NCI-H1092 treated with DMSO at 0.1 percent for 48 hours (cell line): ENCODE data around the gene ASB3.

Experiments used
- DNase-seq: peaks from one replicate; lab custom pipeline; 2025; lab: John Stamatoyannopoulos, UW

The ASB3 gene

DNA sequence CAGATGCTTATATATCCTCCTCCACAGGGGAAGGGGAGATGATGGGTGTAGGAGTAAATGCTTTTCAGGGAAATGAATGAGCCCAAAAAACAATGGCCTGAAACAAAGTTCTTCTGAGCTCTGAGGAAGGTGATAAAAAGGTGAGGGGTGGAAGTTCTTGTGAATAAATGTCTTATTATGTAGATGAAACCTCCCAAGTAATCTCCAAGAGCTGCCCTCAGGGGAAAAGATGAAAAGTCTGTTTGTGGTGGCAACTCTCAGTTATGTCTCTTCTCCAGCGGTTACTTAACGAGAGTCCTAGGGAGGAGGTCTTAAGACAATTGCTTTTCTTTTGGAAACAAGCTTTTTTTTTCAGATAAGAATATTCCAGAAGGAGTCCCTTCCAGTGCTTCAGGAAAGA lies 134.6 kb downstream of the ASB3 start:
- DNase-seq: no peak

DNA sequence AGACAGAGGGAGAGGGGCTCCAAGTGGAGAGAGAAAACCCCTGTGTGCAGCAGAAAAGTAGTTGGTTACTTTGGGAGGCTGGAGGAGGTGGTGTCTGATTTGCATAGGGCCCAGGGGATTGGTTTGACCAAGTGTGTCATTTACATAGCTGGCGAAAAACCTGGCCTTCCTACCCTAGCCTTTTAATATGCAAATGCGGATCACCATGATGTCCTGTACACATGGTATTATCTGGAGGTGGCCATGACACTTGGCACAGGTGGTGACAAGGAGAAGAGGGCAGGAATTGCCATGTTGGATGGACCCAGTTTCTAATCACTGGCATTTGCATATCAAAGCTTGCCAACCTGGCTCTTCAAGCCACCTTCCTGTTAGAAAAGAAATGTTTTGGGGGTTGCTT lies 140.0 kb downstream of the ASB3 start:
- DNase-seq: no peak

DNA sequence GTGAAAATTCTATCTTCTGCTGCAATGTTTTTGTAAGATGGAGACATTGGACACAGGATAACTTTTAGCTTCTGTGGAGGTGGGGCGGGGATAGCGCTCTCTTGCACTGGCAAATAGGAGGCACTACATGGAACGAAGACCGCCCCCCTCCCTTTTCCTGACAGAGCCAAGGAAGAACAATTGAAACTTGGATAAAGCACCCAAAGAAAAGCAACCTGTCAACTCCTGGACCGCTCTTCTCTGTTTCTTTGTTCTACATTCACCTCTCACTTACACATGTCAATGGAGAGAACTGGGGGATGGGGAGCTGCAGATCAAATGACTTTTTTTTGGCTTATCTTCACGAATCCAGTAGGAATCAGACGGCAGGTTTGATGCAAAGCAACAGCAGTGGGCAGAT lies 145.5 kb downstream of the ASB3 start:
- DNase-seq: no peak

DNA sequence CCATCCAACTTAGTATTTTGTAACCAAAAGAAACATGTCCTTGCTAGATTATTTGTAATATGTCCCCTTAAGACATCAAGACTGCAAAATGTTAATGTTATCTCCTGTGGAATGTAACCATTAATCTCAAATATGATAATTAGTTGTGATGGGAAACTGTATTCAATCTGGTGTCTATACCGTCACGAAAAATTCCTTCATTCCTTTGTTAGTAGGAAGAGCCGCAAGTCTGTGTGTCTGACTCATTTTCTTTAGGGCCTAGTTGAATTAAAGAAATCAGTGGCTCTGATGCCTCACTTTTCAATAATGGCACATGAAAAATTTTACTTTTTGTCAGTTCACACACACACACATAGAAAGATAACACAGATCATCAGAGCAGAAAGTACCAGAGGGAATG lies 146.3 kb downstream of the ASB3 start:
- no peak for DNase-seq

DNA sequence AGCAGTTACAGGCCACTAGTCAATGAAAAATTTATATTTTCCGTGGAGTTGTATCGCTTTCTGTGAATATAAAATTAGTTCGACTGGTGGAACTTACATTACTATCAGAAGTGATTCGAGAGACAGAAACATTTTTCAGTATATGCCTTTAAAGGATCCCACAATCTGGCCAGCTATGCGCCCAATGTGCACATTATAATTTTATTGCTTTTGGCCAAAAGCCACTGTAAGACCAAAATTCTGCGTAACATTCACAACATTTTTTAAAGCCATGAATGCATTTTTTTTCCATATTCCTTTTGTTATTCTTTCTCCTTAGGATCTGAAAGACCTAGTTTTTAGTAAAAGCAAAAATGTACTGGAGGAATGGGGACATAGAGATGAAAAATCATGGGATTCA lies 150.2 kb downstream of the ASB3 start:
- DNase-seq: no peak

DNA sequence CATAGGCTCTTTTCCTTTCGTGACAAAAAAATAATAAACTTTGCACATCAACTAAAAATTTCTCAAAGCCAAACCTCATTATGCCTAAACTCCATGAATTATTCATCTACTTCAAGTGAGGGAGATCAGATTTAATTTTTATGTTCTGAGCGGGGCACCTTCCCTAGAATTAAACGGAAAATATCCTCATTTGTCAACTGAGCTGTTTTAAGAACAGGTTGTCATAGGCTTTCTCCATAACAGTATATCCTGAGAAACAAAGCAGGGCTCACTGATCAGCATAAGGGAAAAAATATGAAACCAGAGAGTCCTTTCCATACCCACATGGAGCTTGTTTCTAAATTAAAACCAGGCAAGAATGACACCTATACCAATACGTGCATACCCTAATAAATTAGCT lies 150.6 kb downstream of the ASB3 start:
- DNase-seq: no peak

DNA sequence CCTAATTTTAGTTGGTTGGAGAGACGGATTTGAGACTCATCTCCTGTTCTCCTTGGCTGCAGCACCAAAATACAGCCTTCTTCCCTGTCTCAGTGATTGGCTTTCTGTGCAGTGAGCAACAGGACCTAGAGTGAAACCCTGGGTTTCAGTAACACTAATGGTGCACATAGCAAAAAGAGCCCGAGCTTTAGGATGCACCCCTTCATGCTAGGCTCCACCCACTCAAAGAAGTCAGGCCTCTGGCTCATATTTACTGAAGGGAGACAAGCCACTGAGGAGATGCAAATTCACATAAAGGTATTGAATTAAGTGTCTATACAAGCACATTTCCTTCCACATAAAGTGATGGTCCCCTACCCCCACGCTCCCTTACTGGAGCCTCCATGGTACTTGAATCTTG lies 151.1 kb downstream of the ASB3 start:
- DNase-seq: no peak

DNA sequence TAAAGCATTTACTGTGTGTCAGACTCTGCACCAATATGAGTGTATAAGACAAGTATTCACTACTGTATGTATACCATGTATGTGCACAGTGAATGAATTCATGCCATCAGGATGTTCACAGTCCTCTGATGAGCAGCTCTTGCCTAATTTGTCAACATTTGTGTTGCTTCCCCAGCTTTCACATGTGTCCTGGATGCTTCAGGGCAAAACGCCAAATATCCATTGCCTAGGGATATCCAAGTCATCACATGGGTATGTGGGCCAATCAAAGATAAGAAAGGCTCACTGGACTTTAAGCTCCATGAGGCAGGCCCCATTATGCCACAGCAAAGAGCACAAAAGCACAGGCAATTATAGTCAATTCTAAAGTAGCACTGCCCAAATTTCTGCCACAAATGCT lies 153.3 kb downstream of the ASB3 start:
- no peak for DNase-seq

DNA sequence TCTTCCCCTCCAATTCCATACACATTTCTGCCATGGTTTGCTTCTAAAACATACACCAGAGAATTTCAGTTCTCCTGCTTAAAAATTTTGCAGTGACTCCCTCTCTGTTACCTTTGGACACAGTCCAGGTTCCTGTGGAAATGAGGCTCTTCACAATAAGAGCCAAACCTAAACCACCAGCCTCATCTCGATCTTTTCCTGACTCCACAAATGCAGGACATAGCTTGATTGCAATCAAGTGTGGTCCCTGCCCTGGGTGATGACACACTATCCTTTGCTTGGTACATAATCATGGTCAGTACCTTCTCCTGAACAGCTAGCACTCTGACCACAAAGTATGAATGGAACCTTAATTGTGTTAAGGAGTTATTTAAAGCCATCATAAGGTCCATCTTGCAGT lies 154.0 kb downstream of the ASB3 start:
- DNase-seq: peak; percentile 1

DNA sequence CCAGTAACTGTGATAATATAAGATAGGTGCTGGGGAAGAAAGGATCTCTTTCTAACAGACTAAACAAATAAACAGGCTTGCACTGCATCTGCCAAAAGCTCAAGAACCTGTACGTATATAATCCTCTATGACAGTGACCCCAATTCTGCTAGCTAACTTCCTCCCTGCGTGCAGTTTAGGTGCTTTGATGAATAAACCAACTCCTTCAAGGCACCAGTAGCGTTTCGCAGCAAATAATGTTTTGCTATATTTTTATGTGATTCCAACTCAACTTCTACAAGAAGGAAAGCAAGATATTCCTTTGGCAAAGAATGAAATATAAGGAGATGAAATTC lies 154.7 kb downstream of the ASB3 start:
- DNase-seq: no peak

DNA sequence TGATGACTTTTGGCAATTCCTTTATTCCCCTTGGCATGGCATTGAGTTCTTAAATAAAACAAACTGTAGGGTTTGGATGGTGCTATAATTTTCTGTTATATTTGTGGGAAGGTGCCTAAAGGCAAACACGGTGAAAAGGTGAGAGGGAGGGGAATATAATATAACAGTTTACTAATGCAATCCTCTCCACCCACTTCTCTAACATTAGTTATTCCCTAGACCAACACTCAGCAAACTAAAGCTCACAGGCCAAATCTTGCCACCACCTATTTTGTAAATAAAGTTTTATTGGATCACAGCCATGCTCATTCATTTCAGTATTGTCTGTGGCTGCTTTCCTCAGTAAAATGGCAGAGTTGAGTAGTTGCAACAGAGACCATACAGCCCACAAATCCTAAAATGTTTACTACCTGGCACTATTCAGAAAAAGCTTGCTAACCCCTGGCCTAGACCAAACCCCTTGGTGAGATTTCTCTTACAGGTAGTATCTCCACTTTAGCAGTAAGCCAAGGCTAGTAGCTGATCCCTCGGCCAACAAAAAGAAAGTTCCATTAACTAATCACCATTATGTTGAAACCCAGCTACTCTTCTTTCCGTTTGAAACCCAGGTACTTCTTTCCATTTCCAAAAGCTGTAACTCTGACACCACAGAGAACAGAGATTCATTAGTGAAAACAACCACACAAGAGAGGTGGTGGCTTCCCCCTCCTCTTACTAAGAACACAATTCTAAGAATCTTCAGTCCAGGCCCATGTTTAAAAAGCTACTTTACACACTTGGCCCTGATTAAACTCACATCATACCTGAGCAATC lies 155.2 kb downstream of the ASB3 start:
- peak; percentile 5 for DNase-seq

DNA sequence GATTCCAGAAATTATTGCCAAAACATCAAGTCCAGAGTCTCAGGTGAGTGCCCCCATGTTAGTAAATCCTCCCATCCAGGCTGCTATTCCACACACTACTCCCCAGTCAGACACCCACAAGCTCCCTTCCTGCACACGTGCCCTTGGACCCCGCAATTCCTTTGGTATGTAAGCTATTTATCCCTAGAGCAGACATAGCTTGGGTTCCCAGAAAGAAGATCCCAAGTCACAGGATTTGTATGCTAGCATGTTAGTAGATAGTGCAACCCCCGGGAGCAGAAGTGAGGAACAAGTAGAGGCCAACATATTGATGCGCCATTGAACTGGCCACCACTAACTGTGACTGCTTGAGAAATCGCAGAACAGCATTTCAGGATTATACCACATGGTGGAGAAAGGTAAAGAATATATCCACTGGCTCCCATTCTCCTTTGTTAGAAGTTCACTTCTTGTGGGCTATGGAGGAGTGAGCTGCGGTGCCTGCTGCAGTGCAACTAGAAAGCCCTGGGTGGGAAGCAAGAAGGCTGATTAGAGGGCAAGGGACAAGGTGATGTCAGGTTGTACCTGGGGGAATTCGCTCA lies 156.6 kb downstream of the ASB3 start:
- no peak for DNase-seq

DNA sequence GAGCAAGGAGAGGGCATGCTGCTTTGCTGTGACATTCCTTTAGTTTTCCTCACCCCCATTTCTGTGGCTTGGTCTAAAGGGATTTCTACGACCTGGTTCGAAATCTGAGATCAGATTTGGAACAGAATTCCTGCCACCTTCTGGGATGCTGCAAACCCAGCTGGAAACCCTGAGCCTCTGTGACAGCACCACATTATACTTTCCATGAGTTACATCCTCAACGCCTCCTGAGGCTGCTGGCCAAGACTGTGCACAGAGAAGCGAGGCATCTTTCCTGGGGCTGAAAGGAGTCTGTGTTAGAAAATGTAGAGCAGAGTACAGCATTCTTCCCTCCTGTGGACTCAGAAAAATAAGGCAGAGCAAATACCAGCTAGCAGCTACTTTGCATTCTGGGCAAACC lies 157.3 kb downstream of the ASB3 start:
- no peak for DNase-seq

DNA sequence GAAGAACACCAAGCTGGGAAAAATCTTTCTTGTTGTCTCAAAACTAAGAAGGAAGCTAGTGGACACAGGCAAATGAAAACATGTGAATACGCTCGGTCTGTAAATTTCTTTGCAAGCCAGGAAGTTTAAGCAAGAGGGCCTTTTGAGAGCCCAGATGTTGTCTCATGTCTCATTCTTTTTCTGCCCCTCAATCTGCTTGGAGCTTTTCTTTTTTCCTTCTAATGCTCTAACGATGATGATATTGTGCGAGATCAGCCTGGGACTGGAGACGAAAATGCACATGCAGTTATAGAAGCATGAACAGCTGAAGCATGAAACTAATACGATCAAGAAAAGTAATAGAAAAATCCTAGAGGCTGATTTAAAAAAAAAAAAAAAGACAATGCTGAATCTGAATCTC lies 157.8 kb downstream of the ASB3 start:
- DNase-seq: no peak

DNA sequence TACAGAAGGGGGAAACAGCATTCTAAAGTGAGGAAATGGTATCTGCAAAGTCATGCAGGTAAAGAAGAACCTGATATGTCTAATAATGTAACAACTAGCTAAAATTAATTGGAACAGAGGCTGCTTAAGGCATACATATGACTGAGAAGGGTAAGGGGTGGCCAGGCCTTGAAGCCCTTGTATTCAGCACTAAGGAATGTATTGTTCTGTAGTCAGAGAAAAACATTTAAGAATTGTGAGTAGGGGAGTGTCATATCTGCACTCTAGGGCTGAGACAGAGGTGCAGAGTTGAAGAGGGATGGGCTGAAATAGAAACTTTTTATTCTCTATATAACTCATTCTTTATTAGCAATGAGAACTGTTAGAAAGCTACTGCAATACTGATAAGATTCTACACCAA lies 164.6 kb downstream of the ASB3 start:
- DNase-seq: no peak

DNA sequence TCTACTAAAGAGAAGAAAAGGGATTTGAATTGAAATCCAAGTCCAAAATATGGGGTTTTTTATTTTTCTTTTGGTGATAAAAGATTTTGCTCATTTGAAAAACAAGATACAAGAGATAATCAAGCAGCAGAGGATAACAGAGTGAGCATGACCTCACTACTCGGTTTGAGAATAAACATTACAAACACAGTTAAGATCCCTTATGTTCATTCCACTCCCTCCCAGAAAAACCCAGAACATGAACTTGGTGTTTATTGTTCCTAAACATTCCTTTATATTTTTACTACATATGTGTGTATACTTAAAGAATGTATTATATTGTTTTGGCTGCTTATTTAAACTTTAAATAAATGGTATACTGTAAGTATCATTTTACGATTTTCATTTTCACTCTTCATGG lies 165.8 kb downstream of the ASB3 start:
- DNase-seq: no peak
